ENCODE measurements around the gene KDM3A. TPM values are rescaled to one million over a fixed set of nuclear protein-coding genes. Genes with fewer than 3 reads are reported as not detected.

The KDM3A gene, protein sequence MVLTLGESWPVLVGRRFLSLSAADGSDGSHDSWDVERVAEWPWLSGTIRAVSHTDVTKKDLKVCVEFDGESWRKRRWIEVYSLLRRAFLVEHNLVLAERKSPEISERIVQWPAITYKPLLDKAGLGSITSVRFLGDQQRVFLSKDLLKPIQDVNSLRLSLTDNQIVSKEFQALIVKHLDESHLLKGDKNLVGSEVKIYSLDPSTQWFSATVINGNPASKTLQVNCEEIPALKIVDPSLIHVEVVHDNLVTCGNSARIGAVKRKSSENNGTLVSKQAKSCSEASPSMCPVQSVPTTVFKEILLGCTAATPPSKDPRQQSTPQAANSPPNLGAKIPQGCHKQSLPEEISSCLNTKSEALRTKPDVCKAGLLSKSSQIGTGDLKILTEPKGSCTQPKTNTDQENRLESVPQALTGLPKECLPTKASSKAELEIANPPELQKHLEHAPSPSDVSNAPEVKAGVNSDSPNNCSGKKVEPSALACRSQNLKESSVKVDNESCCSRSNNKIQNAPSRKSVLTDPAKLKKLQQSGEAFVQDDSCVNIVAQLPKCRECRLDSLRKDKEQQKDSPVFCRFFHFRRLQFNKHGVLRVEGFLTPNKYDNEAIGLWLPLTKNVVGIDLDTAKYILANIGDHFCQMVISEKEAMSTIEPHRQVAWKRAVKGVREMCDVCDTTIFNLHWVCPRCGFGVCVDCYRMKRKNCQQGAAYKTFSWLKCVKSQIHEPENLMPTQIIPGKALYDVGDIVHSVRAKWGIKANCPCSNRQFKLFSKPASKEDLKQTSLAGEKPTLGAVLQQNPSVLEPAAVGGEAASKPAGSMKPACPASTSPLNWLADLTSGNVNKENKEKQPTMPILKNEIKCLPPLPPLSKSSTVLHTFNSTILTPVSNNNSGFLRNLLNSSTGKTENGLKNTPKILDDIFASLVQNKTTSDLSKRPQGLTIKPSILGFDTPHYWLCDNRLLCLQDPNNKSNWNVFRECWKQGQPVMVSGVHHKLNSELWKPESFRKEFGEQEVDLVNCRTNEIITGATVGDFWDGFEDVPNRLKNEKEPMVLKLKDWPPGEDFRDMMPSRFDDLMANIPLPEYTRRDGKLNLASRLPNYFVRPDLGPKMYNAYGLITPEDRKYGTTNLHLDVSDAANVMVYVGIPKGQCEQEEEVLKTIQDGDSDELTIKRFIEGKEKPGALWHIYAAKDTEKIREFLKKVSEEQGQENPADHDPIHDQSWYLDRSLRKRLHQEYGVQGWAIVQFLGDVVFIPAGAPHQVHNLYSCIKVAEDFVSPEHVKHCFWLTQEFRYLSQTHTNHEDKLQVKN (N-terminal part only)
- total RNA-seq, result 21.4 and 59.9 TPM in 2 replicates

DNA sequence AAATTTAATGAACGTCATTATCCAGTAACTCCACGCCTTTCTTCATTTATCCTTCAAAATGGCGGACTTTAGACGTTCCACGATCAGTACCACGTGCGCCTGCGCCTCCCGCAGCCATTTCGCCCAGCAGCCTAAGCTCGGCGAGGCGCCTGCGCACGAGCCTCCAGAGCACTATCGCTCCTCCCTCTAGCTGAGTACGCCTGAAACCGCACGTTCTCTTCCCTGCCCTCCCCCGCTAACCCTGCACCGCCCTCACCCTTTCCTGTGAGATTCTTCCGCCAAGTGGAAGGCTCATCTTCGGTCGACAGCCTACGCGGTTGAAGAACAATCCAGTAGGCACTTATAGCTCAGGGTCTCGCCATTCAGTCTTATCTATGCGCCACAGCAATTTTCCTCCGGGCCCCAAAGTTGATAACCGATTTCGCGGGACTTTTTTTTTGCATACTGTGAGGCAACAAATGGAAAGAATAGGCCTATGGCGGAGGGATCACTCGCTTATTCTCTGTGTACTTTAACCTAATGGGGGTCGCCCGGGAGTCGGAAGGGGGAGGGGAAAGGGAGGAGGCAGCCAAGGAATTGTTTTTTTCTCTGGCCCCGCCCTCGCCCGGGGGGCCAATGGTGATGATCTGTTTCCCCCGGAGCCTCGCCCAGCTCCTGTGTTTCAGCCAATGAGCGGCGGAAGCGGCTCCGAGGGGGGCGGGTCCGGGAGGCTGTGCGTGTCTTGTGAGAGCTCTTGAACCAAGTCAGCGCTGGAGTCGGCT, at the start of gene KDM3A:
Gene KDM3A (plus strand): TSS at position 741 of the 761 bp plus-strand sequence. CDS start 677 bp downstream, outside the sequence.
- peak; percentile 96 for DNase-seq (ENCODE audit: low read depth)

DNA sequence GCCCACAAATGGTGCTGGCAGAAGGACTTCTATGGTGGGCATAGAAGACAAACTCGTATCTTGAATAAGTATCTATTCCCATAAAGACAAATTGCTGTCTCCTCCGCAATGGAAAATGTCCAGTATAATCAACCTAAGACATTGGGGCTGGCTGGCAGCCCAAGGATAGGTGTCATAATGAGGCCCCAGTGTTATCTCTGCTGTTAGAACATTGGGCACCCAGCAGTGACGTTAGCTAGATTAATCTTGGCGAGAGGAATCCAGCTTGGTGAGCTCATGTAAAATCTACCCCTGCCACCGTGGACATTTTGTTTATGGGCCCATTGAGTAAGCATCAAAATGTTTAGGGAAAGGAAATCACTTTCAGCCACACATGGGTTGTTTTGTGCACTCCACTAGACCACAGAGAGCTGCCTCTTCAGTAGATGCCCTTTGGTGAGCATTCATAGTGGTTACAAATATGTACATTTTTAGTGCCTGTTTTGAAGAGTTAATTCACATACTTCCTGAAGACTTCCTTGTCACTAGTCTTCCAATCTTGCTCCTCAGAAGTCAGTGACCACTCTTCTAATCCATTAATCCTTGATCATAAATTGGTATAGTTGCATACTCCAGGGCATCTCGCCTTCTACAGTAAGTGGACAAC, 48.2 kb upstream of the KDM3A start:
- DNase-seq (ENCODE audit: low read depth), result no peak

DNA sequence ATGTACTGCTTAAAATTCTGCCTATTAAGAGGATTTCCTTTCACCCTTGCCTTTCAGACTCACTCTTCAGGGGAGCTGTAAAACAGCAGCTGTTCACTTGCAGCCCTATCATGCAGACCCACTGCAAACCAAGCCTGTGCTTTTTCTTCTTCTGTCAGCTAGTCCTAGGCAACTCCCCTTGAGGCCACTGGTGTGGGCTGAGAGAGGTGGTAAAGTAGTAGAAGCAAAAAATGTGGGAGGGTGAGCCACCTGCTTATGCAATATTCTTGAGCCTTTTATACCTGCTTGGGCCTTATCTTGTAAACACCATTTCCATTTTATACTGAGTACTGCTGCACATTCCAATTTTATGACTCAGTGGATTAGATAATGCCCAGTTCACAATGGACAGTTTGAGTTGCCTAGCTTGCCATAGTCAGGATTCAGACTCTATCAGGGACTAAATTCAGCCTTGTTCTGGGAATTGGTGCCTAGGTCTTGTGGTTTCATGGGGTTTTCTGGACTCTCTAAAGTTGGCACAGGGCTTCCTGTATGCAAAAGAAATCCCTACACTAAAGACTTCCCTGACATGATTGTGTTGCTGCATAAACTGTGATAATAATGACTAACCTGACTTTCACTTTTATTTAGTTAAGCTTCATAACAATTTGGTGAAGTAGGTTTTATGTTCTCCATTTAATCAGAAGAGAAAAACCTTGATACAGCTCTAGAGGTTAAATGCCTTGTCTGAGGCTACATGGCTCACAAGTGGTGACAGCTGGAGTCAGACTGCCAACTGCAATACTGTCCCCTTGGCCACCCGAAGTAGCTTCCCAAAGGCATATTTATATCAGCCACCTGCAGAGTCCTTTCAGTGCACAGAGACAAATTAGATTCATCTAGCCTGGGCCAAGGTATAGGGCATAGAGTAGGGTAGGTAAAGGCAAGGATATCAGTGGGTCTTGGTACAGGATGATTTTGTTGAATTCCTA, 47.4 kb upstream of the KDM3A start:
- peak; percentile 91 for DNase-seq (ENCODE audit: low read depth)

DNA sequence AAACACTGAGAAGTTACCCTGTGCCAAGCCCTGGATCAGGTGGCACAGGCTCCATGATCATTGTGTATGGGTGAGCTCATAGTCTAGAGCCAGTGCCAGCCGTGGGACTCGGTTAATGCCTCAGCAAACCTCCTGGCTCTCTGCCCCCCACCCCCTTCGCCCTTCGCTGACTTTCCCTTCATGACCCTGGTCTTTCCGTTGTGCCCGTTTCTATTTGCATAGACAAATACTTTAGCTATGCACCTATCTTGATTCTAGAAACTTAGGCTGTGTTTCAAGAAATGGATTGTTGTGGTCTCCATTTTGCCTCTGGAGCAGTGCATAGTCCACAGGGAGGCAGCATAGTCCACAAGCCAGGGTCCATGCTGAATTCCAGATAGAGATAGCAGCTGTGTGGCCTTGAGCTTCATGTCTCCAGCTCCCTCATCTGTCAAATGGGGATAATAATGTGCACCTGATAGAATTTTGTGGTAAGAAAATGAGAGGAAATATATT, 44.8 kb upstream of the KDM3A start:
- peak; percentile 56 for DNase-seq (ENCODE audit: low read depth)

DNA sequence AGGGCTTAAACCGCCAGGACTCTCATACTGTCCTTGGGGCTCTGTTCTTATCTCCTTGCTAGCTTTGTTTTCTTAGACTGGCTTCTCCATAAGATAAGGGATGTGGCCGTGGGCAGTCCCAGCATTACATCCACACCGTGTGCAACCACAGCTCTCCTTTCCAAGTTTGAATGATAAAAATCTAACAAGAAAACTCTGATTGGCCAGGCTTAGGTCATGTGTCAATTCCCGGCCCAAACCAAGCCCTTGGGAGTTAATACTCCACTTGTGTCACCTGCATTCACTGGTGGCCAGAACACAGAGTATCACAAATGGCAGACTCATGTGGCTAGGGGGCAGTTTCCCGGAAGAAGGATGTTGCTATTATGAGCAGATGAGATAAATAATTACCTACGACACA, 43.2 kb upstream of the KDM3A start:
- no peak for DNase-seq (ENCODE audit: low read depth)

DNA sequence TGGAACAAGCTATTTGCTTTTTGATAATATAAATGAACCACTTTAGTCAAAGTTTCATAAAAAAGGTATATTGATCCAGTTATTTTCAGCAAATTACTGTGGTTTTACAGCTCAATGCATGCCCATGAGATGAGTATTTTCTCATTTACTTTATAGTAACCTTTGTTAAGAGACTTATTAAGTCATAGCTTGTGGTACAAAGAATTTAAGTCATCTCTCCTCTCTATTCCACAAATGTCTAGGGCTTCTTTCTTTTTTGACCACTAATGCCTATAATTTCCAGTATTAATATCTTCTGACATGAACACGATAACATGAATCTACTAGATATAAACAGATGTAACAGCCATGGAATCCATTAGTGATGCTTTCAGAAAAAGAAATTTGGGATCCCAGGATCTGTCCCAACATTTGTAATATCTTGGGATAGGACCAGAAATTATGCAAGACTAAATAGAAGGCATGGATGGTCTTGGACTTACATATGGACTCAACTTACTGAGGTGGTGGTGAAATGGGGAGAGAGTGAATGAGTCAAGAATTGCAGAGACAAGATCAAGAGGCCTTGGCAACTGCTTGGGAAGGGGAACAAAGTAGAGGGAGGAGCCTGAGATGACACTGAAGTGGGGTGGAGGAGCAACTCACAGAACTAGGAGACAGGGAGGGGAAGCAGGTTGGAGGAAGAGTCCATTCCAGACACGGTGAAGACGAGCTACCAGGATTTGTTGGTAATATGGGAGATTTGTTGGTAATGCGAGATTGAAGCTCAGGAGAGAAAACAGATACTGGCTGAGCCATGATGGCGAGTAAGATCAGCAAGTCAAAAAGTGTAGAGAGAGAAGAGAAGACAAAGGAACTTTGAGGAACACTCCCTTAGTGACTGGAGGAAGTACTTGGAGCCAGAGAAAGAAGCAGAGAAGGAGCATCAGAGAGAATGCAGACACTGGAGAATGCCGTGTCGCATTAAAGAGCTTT, 42.4 kb upstream of the KDM3A start:
- DNase-seq (ENCODE audit: low read depth), result no peak

DNA sequence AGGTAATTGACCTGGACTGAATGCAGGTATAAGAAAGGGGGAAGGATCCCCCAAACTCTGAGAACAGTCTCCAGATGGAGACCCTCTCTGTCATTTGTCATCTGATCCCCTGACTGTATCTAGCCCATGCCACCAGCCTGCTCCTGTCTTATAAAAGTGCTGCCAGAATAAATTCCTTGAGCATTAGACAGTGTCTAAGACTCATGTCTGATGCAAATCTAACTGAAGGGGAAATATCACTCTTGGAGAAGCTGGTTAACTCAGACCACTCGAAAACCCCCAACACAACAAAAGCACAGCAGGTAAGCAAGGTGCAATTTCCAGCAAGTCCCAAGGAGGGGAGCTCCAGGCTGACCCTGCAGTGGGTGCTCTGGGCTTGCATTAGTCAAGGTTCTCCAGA, 40.9 kb upstream of the KDM3A start:
- no peak for DNase-seq (ENCODE audit: low read depth)

DNA sequence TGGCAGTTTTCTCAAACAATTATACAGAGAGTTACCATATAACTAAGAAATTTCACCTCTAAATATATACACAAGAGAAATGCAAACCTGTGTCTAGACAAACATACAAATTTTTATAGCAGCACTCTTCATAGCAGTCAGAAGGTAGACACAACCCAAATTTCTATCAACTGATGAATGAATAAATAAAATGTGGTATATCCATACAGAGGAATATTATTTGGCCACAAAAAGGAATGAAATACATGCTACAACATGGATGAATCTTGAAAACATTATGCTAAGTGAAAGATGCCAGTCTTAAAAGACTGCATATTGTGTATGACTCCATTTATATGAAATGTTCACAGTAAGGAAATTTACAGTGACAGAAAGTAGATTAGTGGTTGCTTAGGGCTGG, 30.6 kb upstream of the KDM3A start:
- DNase-seq (ENCODE audit: low read depth), result no peak

DNA sequence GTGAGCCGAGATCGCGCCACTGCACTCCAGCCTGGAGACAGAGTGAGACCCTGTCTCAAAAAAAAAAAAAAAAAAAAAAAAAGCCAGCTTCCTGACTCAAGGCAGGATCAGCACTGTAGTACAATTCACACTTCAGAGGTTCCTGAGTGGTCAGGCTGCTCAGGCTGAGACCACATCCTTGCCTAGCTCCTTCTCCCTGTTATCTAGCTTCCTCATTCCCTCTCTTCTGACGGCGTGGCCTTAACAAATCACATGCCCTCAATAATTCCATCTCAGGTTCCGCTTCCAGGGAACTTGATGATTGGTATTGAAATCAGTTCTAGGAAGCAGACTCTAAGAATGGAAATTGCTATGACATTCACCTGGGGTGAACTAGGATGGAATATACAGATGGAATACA, 29.8 kb upstream of the KDM3A start:
- no peak for DNase-seq (ENCODE audit: low read depth)

DNA sequence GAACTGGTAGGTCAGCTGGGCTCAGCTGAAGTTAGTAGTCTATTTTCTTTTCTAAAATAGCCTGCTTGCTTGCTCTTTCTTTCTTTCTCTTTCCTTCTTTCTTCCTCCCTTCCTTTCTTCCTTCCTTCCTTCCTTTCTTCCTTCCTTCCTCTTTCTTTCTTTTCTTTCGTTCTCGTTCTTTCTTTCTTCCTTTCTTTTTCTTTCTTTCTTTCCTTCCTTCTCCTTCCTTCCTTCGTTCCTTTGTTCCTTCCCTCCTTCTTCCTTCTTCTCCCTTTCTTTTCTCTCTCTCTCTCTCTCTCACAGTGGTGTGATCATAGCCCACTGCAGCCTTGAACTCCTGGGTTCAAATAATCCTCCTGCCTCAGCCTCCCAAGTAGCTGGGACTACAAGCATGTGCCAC, 29.2 kb upstream of the KDM3A start:
- no peak for DNase-seq (ENCODE audit: low read depth)

DNA sequence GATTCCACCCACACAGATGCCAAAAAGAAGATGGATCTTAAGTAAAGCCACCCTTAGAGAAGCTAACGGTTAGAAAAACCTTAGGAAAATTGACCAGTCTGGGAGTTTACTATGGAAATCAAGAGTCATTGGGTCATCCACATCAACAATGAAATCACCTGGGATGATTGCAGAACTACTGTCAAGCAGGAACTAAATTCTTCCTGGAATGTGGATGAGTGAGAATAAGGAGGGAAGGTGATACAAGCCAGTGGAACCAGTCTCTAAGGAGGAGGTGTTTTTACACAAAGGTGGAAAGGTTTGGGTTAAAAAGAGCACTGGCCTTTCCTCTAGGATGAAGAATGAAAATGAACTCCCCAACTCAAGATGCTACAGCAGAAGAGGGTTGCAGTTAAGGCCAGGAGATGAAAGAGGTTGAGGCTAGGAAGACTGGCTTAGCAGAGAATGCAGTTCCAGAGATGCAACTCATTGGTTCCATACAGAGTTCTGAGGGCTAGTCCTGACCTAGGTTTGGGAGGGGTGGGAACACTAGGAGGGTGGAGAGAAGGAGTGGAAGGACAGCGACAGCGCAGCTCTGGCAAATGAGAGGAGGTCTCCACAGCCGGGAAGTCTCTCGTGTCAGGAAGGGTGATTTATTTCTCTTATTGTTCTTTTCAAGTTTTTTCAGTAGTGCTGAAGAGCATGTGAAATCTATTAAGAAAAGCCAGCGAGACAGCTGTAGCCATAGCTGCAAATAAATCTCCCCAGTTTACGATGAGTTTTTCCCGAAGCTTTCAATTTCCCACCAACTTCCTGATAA, 27.7 kb upstream of the KDM3A start:
- no peak for DNase-seq (ENCODE audit: low read depth)

DNA sequence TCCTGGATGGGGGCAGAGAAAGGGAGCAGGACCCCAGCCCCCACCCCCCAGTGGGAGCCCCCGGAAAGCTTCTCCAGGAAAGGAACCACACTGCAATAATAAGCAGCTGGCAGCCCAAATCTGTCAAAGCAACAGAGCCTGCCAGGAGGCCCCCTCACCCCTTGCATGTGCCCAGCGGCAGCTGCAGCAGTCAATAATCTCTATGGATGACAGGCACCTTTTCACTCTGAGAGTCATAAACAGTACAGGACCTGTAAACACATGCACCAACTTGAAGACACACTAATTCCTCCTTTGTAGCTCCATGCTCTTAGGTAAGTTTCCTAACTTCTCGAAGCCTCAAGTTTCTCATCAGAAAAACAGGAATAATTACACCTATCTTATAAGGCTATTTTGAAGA, 26.2 kb upstream of the KDM3A start:
- no peak for DNase-seq (ENCODE audit: low read depth)

DNA sequence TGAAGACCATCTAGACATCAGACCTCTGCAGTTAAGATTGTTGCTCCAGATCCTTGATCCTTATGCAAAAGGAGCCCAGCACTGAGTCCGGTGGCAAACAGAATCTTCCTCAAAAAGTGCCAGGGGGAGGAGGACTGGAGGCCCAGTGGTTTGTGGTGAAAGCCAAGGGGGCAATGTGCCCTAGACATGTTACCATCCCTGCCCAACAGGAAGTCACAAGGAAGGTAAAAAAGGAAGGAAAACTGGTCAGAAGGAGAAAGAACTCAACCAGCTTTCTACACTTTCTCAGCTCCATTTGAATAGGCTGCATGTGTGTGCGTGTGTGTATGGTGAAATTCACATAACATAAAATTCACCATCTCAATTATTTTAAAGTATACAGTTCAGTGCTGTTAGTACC, 25.0 kb upstream of the KDM3A start:
- no peak for DNase-seq (ENCODE audit: low read depth)

DNA sequence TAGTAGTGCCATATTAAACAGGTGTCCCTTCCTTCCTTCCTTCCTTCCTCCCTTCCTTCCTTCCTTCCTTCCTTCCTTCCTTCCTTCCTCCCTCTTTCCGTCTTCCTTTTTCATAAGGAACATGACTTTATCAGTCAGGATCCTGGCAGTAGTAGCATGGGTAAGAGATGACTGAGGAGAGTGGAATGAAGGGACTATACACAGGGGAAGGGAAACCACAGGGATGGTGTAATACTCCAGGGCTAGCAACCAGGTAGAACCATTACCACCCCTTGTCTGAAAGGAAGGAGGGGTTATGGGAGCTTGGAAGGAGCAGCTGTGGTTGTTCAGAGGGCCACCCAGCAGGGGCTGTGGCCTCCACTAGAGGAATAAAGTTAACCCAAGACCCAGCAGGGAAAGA, 23.2 kb upstream of the KDM3A start:
- DNase-seq (ENCODE audit: low read depth), result peak; percentile 86

DNA sequence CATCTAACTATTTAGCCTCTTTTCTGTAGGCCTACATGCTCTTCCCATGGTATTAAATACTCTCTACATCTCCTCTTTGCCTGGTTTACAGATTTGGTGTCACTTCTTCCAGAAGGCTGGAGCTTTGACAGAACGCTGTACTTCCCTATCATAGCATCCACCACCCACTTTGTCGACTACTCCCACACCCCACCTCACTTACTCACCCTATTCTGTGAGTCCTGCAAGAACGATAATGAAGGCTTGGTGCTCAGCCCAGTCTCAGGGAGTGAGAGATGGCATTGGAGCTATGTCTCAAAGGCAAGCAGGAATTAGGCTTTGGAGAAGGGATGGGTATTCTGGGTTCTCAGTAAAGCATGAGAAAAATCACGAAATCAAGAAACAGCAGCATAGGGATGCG, 20.3 kb upstream of the KDM3A start:
- no peak for DNase-seq (ENCODE audit: low read depth)

DNA sequence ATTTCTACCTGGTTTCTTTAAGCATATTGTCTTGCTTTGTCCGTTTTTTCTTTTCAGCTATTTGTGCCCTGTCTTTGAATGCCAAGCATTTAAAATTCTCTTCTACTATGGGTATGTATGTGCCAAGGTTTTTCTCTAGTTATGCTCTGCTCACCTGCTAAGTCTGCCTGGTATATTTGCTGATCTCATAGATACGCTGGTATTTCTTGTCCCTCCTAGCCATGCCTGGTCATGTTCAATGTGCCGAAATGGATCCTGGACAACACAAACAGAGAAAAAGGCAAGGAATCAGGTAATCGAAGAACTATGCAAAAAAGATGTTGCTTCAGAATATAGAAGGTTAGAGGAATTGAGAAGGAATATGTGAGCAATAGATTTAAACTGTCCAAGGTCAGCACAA, 14.9 kb upstream of the KDM3A start:
- no peak for DNase-seq (ENCODE audit: low read depth)

DNA sequence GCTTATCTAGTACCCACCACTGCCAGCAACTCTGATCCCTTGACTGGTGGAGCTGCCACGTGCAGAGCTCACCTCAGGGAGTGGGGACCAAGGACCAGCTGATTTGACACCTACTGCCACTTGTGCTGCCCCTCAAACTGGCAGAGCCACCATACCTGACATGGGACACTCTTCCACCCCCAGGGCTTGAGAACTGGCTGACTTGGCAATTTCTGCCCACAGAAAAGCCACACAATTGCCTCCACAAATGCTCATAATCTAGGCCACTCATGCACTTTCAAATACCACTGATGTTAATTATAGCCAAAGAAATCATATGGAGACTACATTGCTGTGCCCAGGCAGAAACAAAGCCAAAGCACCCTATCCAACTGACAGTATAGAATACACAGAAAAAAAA, 11.8 kb upstream of the KDM3A start:
- no peak for DNase-seq (ENCODE audit: low read depth)

Data from renal cortical epithelial cell (primary cell).